Breast epithelium (tissue), 4 donors: ENCODE data around the gene TRPC4AP. TPM values are rescaled to one million over a fixed set of nuclear protein-coding genes. Genes with fewer than 3 reads are reported as not detected.

Experiments
- DNase-seq, 2 donors: peaks; one replicate each; pipeline ENCODE4 v3.0.0-alpha.2; 2019; ENCODE audit warnings: low spot score in 2 of 2
- H3K27ac ChIP-seq, 2 donors: fragments of 200-600 bp; sonication (generic) in 1 of 2; one replicate each; pipeline ENCODE4 v1.5.1; 2016 to 2019; ENCODE audit warnings: mild to moderate bottlenecking in 1 of 2
- H3K27me3 ChIP-seq, 2 donors: fragments of 200-600 bp; sonication (generic) in 1 of 2; one replicate each; pipeline versions ENCODE4 v1.5.1 to v1.6.0; 2017 to 2019; ENCODE audit warnings: control low read depth in 1 of 2, mild to moderate bottlenecking in 1 of 2
- H3K36me3 ChIP-seq: fragments of 200-600 bp; one replicate; pipeline ENCODE4 v1.5.1; 2019
- H3K4me1 ChIP-seq, 2 donors: fragments of 200-600 bp; sonication (generic); one replicate each; pipeline ENCODE4 v1.5.1; 2016 to 2019; ENCODE audit warnings: control low read depth in 1 of 2
- H3K4me3 ChIP-seq, 3 donors: fragments of 200-600 bp; sonication (generic); 1 replicate in 2 of 3; 2 replicates in 1 of 3; pipeline ENCODE4 v1.5.1; 2016 to 2019; ENCODE audit warnings: mild to moderate bottlenecking in 3 of 3, moderate library complexity in 2 of 3
- H3K9me3 ChIP-seq, 2 donors: fragments of 200-600 bp; sonication (generic) in 1 of 2; one replicate each; pipeline ENCODE4 v1.5.1; 2016 to 2019; ENCODE audit warnings: control low read depth in 1 of 2
- POLR2A ChIP-seq: fragments of 450-650 bp; IDR thresholded peaks from one replicate; pipeline ENCODE4 v1.6.1; 2016; ENCODE audit warnings: antibody characterized with exemption, mild to moderate bottlenecking, moderate library complexity
- POLR2AphosphoS5 ChIP-seq, 3 donors: sonication (generic); formaldehyde crosslinking; IDR thresholded peaks; one replicate each; pipeline ENCODE4 v1.6.1; 2017; ENCODE audit warnings: antibody characterized with exemption in 3 of 3
- intact Hi-C: fragments of 100-400 bp; cut with DNase I; formaldehyde crosslinking; loops from one replicate; pipeline ENCODE4 v1.15.1; 2023; ENCODE audit warnings: low total_unique reads
- total RNA-seq, 3 donors: library from RNA; depleted of rRNA; stranded (reverse); fragments of >200 nt; gene quantifications; one replicate each; pipeline ENCODE4 v1.1.0, GENCODE V29; 2016
- TF ChIP-seq, protein P1 (sequence below), 3 donors: fragments of 450-650 bp; IDR thresholded peaks; one replicate each; pipeline ENCODE4 v1.5.1; 2016 to 2017; ENCODE audit warnings: antibody characterized with exemption in 3 of 3, mild to moderate bottlenecking in 3 of 3, moderate library complexity in 3 of 3

TRPC4AP gene
- total RNA-seq, 3 donors from 2014 or later = 62.6 to 71.7 (median 69.5) TPM

DNA sequence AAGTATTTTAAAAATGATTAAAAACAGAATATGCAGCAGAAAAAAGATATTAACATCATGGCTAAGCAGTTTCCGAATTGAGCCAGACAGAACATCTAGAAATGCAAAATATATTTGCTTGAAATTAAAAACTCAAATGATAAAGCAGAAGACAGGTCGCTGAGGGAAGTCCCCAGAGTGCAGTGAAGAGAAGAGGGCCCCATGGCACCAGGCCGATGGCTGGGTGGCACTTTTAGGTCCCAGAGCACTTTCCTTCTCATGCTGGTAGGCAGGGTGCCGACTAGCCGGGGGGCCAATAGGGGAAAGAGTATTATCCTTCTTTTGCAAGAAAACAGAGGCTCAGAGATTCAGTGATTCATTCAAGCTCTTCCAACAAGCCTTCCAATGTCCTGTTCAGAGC is 78.1 kb downstream of the TRPC4AP start:
- no peak overlapping the region for H3K27ac ChIP-seq
- no peak for DNase-seq
- TF ChIP-seq POLR2A (no peak), POLR2AphosphoS5 (IDR thresholded peaks at IDR 0.05) (no peak)
- TF ChIP-seq, protein P1, sequence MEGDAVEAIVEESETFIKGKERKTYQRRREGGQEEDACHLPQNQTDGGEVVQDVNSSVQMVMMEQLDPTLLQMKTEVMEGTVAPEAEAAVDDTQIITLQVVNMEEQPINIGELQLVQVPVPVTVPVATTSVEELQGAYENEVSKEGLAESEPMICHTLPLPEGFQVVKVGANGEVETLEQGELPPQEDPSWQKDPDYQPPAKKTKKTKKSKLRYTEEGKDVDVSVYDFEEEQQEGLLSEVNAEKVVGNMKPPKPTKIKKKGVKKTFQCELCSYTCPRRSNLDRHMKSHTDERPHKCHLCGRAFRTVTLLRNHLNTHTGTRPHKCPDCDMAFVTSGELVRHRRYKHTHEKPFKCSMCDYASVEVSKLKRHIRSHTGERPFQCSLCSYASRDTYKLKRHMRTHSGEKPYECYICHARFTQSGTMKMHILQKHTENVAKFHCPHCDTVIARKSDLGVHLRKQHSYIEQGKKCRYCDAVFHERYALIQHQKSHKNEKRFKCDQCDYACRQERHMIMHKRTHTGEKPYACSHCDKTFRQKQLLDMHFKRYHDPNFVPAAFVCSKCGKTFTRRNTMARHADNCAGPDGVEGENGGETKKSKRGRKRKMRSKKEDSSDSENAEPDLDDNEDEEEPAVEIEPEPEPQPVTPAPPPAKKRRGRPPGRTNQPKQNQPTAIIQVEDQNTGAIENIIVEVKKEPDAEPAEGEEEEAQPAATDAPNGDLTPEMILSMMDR (IDR thresholded peaks at IDR 0.05) = no peak
- no peaks in the 10 kb centered on the region for H3K9me3 ChIP-seq
- no peaks in the 10 kb centered on the region for H3K4me1 ChIP-seq
- no peak overlapping the region for H3K4me3 ChIP-seq
- intact Hi-C loops = no loop called here
- H3K27me3 ChIP-seq = no peaks in the 10 kb centered on the region
- no peaks in the 10 kb centered on the region for H3K36me3 ChIP-seq

- Histone ChIP-seq H3K27ac (no peak overlapping the region), H3K36me3 (no peaks in the 10 kb centered on the region), H3K27me3 (no peaks in the 10 kb centered on the region), H3K4me3 (no peak overlapping the region), H3K9me3 (no peaks in the 10 kb centered on the region), H3K4me1 (no peaks in the 10 kb centered on the region)
- no peak for DNase-seq
- no peak for TF ChIP-seq POLR2AphosphoS5 (IDR thresholded peaks at IDR 0.05)
- TF ChIP-seq, protein P1 (IDR thresholded peaks at IDR 0.05) = no peak
- TF ChIP-seq POLR2A = no peak
- intact Hi-C loops = no loop called here
These were observed 78.9 kb downstream of the TRPC4AP start for GRCh38 chr20:35013421-35014411.

GRCh38 chr20:35012227-35013069 is 80.2 kb downstream of the TRPC4AP start:
- Histone ChIP-seq H3K4me1 (no peaks in the 10 kb centered on the region), H3K27ac (peak overlapping the region in 1 of 2 donors; percentile 54), H3K4me3 (no peak overlapping the region), H3K9me3 (no peaks in the 10 kb centered on the region), H3K36me3 (no peaks in the 10 kb centered on the region), H3K27me3 (no peaks in the 10 kb centered on the region)
- TF ChIP-seq POLR2A (no peak), POLR2AphosphoS5 (IDR thresholded peaks at IDR 0.05) (no peak)
- TF ChIP-seq, protein P1 (IDR thresholded peaks at IDR 0.05) = no peak
- intact Hi-C loops = no loop called here
- peak in 1 of 2 donors; percentile 2 for DNase-seq

GRCh38 chr20:35011589-35012226 is 80.9 kb downstream of the TRPC4AP start:
- Histone ChIP-seq H3K9me3 (no peaks in the 10 kb centered on the region), H3K4me3 (no peak overlapping the region), H3K27ac (no peak overlapping the region), H3K36me3 (no peaks in the 10 kb centered on the region), H3K27me3 (no peaks in the 10 kb centered on the region), H3K4me1 (no peaks in the 10 kb centered on the region)
- DNase-seq = no peak
- intact Hi-C loops = no loop called here
- TF ChIP-seq POLR2A (no peak), POLR2AphosphoS5 (IDR thresholded peaks at IDR 0.05) (no peak)
- TF ChIP-seq, protein P1 (IDR thresholded peaks at IDR 0.05) = no peak
